Effector memory CD4-positive, alpha-beta T cell (primary cell): ENCODE measurements around the gene DNAJB2.
A peak's percentile ranks its signal among the peaks of the same experiment; 100 is the strongest.

Experiments
- DNase-seq, 3 donors: peaks; one replicate each; pipeline ENCODE4 v3.0.0-alpha.2; 2020
- H3K27ac ChIP-seq: 2 replicates; pipeline ENCODE4 v1.7.0; 2013; ENCODE audit warnings: mild to moderate bottlenecking, low read length, moderate library complexity; ENCODE audit not compliant: insufficient read depth, poor library complexity, severe bottlenecking
- H3K27me3 ChIP-seq: replicated peaks from 2 replicates; pipeline ENCODE4 v1.7.0; 2013; ENCODE audit warnings: mild to moderate bottlenecking, low read length; ENCODE audit not compliant: insufficient read depth, control insufficient read depth, poor library complexity, severe bottlenecking
- H3K36me3 ChIP-seq: 2 replicates; pipeline ENCODE4 v1.7.0; 2013; ENCODE audit warnings: mild to moderate bottlenecking, low read length, moderate library complexity; ENCODE audit not compliant: control insufficient read depth, insufficient read depth
- H3K4me1 ChIP-seq: 2 replicates; pipeline ENCODE4 v1.7.0; 2013; ENCODE audit warnings: low read length, mild to moderate bottlenecking; ENCODE audit not compliant: control insufficient read depth, insufficient read depth, poor library complexity, severe bottlenecking
- H3K4me3 ChIP-seq: 2 replicates; pipeline ENCODE4 v1.7.0; 2013; ENCODE audit warnings: low read length, low read depth, mild to moderate bottlenecking; ENCODE audit not compliant: insufficient read depth, poor library complexity, severe bottlenecking
- H3K9me3 ChIP-seq: 2 replicates; pipeline ENCODE4 v1.7.0; 2013; ENCODE audit warnings: mild to moderate bottlenecking, low read length, moderate library complexity; ENCODE audit not compliant: control insufficient read depth
- total RNA-seq, 3 donors: gene quantifications; one replicate each; lab custom pipeline; 2026; lab: John Stamatoyannopoulos, UW

DNAJB2 gene
- 109 to 137 (median 128) reads per million in 3 donors for total RNA-seq

- Histone ChIP-seq H3K4me3 (peak within 1 kb of the TSS; percentile 61), H3K27ac (peak within 1 kb of the TSS; percentile 98), H3K27me3 (no peaks in the 10 kb centered on the region), H3K4me1 (peaks cover 21% of the 10 kb centered on the region), H3K36me3 (peaks cover 40% of the 10 kb centered on the region), H3K9me3 (no peaks in the 10 kb centered on the region)
- DNase-seq = peak; percentile 97 to 99 (median 98)
Observed at GRCh38 chr2:219279151-219279915, at the start of gene DNAJB2. Gene DNAJB2, plus strand, starts transcription at chr2:219279366. Its CDS starts 468 bp downstream, at chr2:219279834.

- H3K4me3 ChIP-seq = peak overlapping the region; percentile 80
- H3K4me1 ChIP-seq = peaks cover 13% of the 10 kb centered on the region
- DNase-seq = no peak
Observed at GRCh38 chr2:219230059-219230540, 49.1 kb upstream of the DNAJB2 start.

GRCh38 chr2:219234331-219234730, 44.8 kb upstream of the DNAJB2 start:
- Histone ChIP-seq H3K27ac (no peak overlapping the region), H3K27me3 (no peaks in the 10 kb centered on the region), H3K4me1 (no peaks in the 10 kb centered on the region), H3K9me3 (no peaks in the 10 kb centered on the region), H3K4me3 (no peak overlapping the region), H3K36me3 (peaks cover 73% of the 10 kb centered on the region)
- no peak for DNase-seq

More at GRCh38 chr2:219230059-219230540, 49.1 kb upstream of the DNAJB2 start:
- H3K27me3 ChIP-seq = no peaks in the 10 kb centered on the region
- peaks cover 53% of the 10 kb centered on the region for H3K36me3 ChIP-seq
- peak overlapping the region; percentile 93 for H3K27ac ChIP-seq
- H3K9me3 ChIP-seq = no peaks in the 10 kb centered on the region

GRCh38 chr2:219243291-219243761, 35.8 kb upstream of the DNAJB2 start:
- Histone ChIP-seq H3K9me3 (no peaks in the 10 kb centered on the region), H3K27ac (no peak overlapping the region), H3K4me1 (peaks cover 37% of the 10 kb centered on the region), H3K27me3 (no peaks in the 10 kb centered on the region), H3K4me3 (no peak overlapping the region), H3K36me3 (peaks cover 5% of the 10 kb centered on the region)
- no peak for DNase-seq

GRCh38 chr2:219244789-219245147, 34.4 kb upstream of the DNAJB2 start:
- Histone ChIP-seq H3K9me3 (no peaks in the 10 kb centered on the region), H3K4me3 (peak overlapping the region; percentile 93), H3K4me1 (peaks cover 49% of the 10 kb centered on the region), H3K36me3 (peaks cover under 1% of the 10 kb centered on the region), H3K27me3 (no peaks in the 10 kb centered on the region), H3K27ac (peak overlapping the region; percentile 95)
- no peak for DNase-seq

GRCh38 chr2:219245148-219245898, 33.8 kb upstream of the DNAJB2 start, which contains the start of the genes GLB1L and STK16:
Gene GLB1L, minus strand, starts transcription at chr2:219245444. Its CDS starts 1,871 bp downstream, at chr2:219243573.
Gene STK16, plus strand, starts transcription at chr2:219245479. Its CDS starts 521 bp downstream, at chr2:219246000.
- peaks cover 54% of the 10 kb centered on the region for H3K4me1 ChIP-seq
- H3K27ac ChIP-seq = peak within 1 kb of the TSS; percentile 95
- no peaks in the 10 kb centered on the region for H3K27me3 ChIP-seq
- H3K36me3 ChIP-seq = peaks cover 7% of the 10 kb centered on the region
- peak; percentile 70 to 80 (median 78) for DNase-seq
- peak within 1 kb of the TSS; percentile 93 for H3K4me3 ChIP-seq
- no peaks in the 10 kb centered on the region for H3K9me3 ChIP-seq

GRCh38 chr2:219245899-219246230, 33.3 kb upstream of the DNAJB2 start:
- DNase-seq = no peak
- H3K4me3 ChIP-seq = peak overlapping the region; percentile 93
- H3K9me3 ChIP-seq = no peaks in the 10 kb centered on the region
- H3K36me3 ChIP-seq = peaks cover 12% of the 10 kb centered on the region
- H3K27me3 ChIP-seq = no peaks in the 10 kb centered on the region
- H3K4me1 ChIP-seq = peaks cover 58% of the 10 kb centered on the region
- H3K27ac ChIP-seq = peak overlapping the region; percentile 95

GRCh38 chr2:219246559-219246958, 32.6 kb upstream of the DNAJB2 start:
- Histone ChIP-seq H3K4me1 (peaks cover 64% of the 10 kb centered on the region), H3K27ac (peak overlapping the region; percentile 95), H3K4me3 (no peak overlapping the region), H3K36me3 (peaks cover 12% of the 10 kb centered on the region), H3K9me3 (no peaks in the 10 kb centered on the region), H3K27me3 (no peaks in the 10 kb centered on the region)
- DNase-seq = no peak

- Histone ChIP-seq H3K4me3 (peak overlapping the region; percentile 37), H3K4me1 (peaks cover 75% of the 10 kb centered on the region), H3K9me3 (no peaks in the 10 kb centered on the region), H3K27ac (peak overlapping the region; percentile 69), H3K36me3 (peaks cover 12% of the 10 kb centered on the region), H3K27me3 (no peaks in the 10 kb centered on the region)
- peak; percentile 51 to 63 (median 59) for DNase-seq
Observed at GRCh38 chr2:219247678-219248642, 31.2 kb upstream of the DNAJB2 start.
